HG03565 (cell line): ENCODE results near the gene SLCO2A1.

Source experiments
- ATAC-seq: cut with Tn5 transposase; IDR thresholded peaks from one replicate; pipeline ENCODE4 v1.9.1; 2021; ENCODE audit warnings: mild to moderate bottlenecking, moderate library complexity; ENCODE audit not compliant: unreplicated experiment

The SLCO2A1 gene

DNA sequence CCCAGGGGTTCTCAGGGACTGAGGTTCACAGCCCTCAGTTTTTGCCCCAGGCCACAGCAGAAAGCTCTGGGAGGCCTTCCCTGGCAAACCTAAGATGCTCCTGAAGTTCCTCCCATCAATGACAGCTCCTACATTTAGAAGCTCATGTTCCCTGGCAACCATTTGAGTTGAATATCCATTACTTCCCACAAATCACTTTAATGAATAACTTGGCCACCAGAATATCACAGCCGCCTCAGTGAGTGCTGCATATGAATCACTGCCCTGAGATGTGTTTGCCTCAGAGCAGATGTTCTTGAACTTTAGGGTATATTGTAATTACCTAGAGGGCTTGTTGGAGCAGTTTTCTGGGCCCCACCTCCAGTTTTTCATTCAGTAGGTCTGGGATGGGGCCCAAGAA is 27.4 kb downstream of the SLCO2A1 start:
- no peak for ATAC-seq

DNA sequence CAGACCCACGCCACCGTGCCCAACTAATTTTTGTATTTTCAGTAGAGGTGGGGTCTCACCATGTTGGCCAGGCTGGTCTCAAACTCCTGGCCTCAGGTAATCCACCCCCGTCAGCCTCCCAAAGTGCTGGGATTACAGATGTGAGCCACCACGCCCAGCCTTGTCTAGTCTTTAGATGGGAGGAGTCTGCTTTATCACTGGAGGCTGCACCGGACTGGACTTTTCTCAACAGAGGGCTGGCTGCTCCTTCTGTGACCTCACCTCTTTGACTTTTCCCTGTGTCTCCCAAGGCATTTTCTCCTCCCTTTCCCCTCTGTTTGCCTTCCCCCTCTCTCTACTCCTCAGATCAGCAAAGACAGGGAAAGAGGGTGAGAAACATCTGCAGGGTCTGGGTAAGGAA is 28.5 kb downstream of the SLCO2A1 start:
- ATAC-seq, result no peak

GRCh38 chr3:133999891-134000685 is 29.6 kb downstream of the SLCO2A1 start:
- ATAC-seq, result no peak

GRCh38 chr3:133998691-133999241 is 31.0 kb downstream of the SLCO2A1 start:
- ATAC-seq, result no peak

DNA sequence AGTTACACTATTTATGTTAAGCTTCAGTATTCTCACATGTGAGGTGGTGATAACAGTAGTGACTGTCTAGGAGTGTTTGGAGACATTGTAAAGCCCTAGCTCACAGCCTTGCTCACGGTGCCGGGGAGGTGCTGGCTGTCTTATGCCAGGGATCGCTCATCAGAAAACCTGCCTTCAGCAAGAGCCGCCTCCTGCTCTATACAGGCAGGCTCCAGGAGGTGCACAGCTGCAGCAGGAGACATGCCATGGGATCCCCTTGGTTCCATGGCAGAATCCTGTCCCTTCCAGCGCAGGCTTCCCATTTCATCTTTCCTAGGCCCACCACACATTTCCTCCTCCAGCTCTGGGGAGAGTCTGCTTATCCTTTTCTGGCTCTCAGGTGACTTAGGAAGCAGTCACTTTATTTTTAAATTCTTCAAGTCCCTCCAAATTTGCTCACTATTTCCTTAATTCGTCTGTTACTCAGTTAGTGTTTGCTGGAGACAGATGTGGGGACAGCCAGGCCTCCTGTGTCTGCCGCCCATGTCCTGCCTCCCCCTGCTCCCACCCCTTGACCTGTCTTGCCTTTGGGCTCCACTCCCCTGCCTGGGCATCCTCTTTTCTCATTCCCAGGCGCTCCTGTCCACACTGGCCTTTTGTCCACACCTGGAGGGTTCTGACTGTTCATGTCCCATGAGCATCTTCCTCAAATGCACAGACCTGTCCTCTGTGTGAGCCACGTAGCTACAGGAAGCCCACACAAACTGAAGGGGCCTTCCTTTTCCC is 31.7 kb downstream of the SLCO2A1 start:
- no peak for ATAC-seq

- ATAC-seq, result no peak
Observed at GRCh38 chr3:133996996-133997395, 32.7 kb downstream of the SLCO2A1 start.

GRCh38 chr3:133996251-133996661 is 33.5 kb downstream of the SLCO2A1 start:
- no peak for ATAC-seq

- no peak for ATAC-seq
Observed at GRCh38 chr3:133995264-133995663, 34.5 kb downstream of the SLCO2A1 start.

- ATAC-seq, result no peak
Observed at GRCh38 chr3:133994166-133994890, 35.4 kb downstream of the SLCO2A1 start.

- ATAC-seq, result no peak
Observed at GRCh38 chr3:133992951-133993620, 36.6 kb downstream of the SLCO2A1 start.

DNA sequence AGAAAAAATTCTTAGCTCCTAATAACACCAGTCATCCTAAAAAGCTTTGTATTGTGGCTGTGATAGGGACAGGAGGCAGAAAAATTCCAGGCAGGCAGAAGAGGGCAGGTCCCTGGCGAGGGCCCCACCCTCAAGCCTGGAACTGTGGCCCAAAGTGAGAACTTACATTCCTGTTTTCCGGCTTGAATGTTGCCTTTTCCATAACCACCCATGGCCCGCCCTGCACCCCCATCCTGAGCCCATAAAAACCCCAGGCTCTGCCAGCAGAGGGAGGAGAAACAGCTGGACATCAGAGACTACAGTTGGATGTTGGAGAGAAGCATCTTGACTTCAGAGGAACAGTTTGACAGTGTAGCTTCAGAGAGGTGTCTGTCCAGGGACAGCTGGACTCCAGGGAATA is 37.3 kb downstream of the SLCO2A1 start:
- no peak for ATAC-seq

- ATAC-seq, result no peak
Observed at GRCh38 chr3:133991637-133992036, 38.1 kb downstream of the SLCO2A1 start.

- ATAC-seq, result no peak
Observed at GRCh38 chr3:133991209-133991608, 38.5 kb downstream of the SLCO2A1 start.

GRCh38 chr3:133989936-133990702 is 39.6 kb downstream of the SLCO2A1 start:
- no peak for ATAC-seq

DNA sequence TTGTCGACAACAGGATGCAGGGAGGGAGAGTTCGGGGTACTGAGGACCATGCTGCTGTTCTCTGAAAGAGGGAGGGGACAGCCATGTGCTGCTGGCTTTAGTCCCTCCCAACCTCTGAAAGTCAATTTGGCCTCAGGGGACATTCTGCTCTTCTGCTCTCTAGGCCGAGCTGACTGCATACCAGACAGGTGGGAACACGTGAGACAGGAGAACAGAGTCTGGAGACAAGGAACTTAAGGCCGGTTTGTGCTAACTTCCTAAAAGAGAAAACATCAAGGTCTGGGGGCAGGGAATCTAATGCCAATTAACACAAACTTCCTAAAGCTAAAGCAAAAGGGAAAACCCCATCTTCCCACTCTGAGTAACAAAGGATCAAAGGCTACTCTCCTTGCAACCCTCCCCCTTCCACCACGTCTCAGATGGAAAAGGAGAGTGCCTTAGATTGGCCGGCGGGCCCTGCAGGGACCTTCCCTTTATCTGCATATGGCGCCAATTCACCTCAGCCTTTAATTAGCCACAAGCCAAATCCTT is 41.0 kb downstream of the SLCO2A1 start:
- ATAC-seq, result no peak

GRCh38 chr3:133987948-133988484 is 41.7 kb downstream of the SLCO2A1 start:
- ATAC-seq, result no peak

- no peak for ATAC-seq
Observed at GRCh38 chr3:133987136-133987535, 42.6 kb downstream of the SLCO2A1 start.

DNA sequence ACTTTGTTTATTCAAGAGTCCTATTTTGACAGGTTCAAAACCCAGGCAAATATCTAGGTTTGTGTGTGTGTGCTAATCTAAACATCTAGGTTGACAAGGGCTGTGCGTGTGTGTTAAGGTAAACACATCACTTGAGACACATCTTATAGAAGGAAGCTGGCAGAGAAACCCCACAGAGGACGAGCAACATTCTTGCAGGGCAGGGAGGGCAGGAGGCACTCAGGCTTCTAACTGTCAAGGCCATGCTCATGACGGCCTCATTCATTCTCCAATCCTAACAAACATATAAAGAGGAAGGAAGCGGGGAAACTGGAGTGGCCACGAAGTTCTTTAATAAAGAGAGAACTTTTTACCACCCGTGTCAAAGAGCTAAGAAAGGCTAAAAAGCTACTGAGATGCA is 43.4 kb downstream of the SLCO2A1 start:
- ATAC-seq, result no peak

GRCh38 chr3:133984975-133985374 is 44.8 kb downstream of the SLCO2A1 start:
- no peak for ATAC-seq
